NCI-H1048 (cell line): ENCODE measurements around the gene TLR7.

ENCODE experiments used
- DNase-seq: peaks from one replicate; lab custom pipeline; 2025; lab: John Stamatoyannopoulos, UW

The TLR7 gene

GRCh38 chrX:12930150-12930549 is 63.3 kb downstream of the TLR7 start:
- no peak for DNase-seq

- no peak for DNase-seq
These were observed 65.4 kb downstream of the TLR7 start for GRCh38 chrX:12932244-12932643.

- DNase-seq: no peak
These were observed 68.0 kb downstream of the TLR7 start for GRCh38 chrX:12934850-12935249.

- no peak for DNase-seq
These were observed 70.1 kb downstream of the TLR7 start for GRCh38 chrX:12936947-12937346.
